ENCODE results near the gene MAEA.
A peak's percentile ranks its signal among the peaks of the same experiment; 100 is the strongest.

- no peak for TF ChIP-seq CTCF (IDR thresholded peaks at IDR 0.05)
- TF ChIP-seq EP300 (IDR thresholded peaks at IDR 0.05), result peak in 1 of 2 donors; percentile 14
Measured at GRCh38 chr4:1243451-1244080, 46.1 kb upstream of the MAEA start.

All from tibial nerve (tissue), 4 donors.